Ishikawa (cell line): Measurements from ENCODE around the gene PRICKLE4.

ENCODE experiments used
- CEBPB ChIP-seq: IDR thresholded peaks from 2 replicates; pipeline ENCODE4 v1.6.1; 2012
- CREB1 ChIP-seq: IDR thresholded peaks from 2 replicates; pipeline ENCODE4 v1.6.1; 2012; ENCODE audit warnings: low read depth
- EP300 ChIP-seq: IDR thresholded peaks from 2 replicates; pipeline ENCODE4 v1.6.1; 2012; ENCODE audit warnings: borderline replicate concordance
- FOXM1 ChIP-seq: IDR thresholded peaks from 2 replicates; pipeline ENCODE4 v1.6.1; 2012; ENCODE audit warnings: low read depth, borderline replicate concordance
- RAD21 ChIP-seq: IDR thresholded peaks from 2 replicates; pipeline ENCODE4 v1.6.1; 2012; ENCODE audit warnings: low read depth
- TAF1 ChIP-seq: IDR thresholded peaks from 2 replicates; pipeline ENCODE4 v1.6.1; 2012; ENCODE audit warnings: low read depth, mild to moderate bottlenecking
- TEAD4 ChIP-seq: IDR thresholded peaks from 2 replicates; pipeline ENCODE4 v1.6.1; 2012
- YY1 ChIP-seq: IDR thresholded peaks from 2 replicates; pipeline ENCODE4 v1.6.1; 2012; ENCODE audit warnings: low read depth
- ZBTB7A ChIP-seq: IDR thresholded peaks from 2 replicates; pipeline ENCODE4 v1.6.1; 2012; ENCODE audit warnings: low read depth
- TF ChIP-seq, protein P1 (sequence below): IDR thresholded peaks from 2 replicates; pipeline ENCODE4 v1.6.1; 2012; ENCODE audit warnings: low read depth, mild to moderate bottlenecking
- TF ChIP-seq, protein P2 (sequence below): IDR thresholded peaks from 2 replicates; pipeline ENCODE4 v1.6.1; 2012

DNA sequence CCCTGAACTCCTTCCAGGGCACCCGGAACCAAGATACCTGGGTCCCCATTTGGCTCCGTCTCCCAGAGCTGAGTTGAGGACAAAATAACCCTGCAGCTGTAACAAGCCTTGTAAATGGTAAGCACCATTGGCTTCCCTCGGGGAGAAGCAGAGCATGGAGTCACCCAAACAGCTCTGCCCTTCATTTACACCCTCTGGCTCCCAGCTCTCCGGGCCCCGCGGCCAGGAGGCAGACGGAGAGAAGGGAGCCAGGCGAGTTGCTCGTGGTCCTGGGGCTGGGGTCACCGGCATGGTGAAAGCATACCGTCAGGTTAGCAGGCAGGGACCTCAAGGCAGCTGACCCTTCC, 47.2 kb upstream of the PRICKLE4 start:
- TF ChIP-seq EP300 (no peak), RAD21 (no peak), CEBPB (no peak), YY1 (no peak), CREB1 (no peak), TEAD4 (no peak), ZBTB7A (no peak), FOXM1 (no peak), TAF1 (no peak)
- TF ChIP-seq, protein P1, sequence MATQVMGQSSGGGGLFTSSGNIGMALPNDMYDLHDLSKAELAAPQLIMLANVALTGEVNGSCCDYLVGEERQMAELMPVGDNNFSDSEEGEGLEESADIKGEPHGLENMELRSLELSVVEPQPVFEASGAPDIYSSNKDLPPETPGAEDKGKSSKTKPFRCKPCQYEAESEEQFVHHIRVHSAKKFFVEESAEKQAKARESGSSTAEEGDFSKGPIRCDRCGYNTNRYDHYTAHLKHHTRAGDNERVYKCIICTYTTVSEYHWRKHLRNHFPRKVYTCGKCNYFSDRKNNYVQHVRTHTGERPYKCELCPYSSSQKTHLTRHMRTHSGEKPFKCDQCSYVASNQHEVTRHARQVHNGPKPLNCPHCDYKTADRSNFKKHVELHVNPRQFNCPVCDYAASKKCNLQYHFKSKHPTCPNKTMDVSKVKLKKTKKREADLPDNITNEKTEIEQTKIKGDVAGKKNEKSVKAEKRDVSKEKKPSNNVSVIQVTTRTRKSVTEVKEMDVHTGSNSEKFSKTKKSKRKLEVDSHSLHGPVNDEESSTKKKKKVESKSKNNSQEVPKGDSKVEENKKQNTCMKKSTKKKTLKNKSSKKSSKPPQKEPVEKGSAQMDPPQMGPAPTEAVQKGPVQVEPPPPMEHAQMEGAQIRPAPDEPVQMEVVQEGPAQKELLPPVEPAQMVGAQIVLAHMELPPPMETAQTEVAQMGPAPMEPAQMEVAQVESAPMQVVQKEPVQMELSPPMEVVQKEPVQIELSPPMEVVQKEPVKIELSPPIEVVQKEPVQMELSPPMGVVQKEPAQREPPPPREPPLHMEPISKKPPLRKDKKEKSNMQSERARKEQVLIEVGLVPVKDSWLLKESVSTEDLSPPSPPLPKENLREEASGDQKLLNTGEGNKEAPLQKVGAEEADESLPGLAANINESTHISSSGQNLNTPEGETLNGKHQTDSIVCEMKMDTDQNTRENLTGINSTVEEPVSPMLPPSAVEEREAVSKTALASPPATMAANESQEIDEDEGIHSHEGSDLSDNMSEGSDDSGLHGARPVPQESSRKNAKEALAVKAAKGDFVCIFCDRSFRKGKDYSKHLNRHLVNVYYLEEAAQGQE: no peak
- TF ChIP-seq, protein P2, sequence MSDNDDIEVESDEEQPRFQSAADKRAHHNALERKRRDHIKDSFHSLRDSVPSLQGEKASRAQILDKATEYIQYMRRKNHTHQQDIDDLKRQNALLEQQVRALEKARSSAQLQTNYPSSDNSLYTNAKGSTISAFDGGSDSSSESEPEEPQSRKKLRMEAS: no peak
